GM19043 (cell line): ENCODE results near the gene MXD4.

Source experiments
- ATAC-seq: cut with Tn5 transposase; IDR thresholded peaks from one replicate; pipeline ENCODE4 v1.9.1; 2021; ENCODE audit warnings: low read depth; ENCODE audit not compliant: unreplicated experiment

MXD4 gene

GRCh38 chr4:2265113-2266110 lies 3.5 kb upstream of the MXD4 start:
- no peak for ATAC-seq

- ATAC-seq, result no peak
Measured at GRCh38 chr4:2264481-2265041, 2.7 kb upstream of the MXD4 start.

GRCh38 chr4:2263926-2264321 lies 2.0 kb upstream of the MXD4 start:
- ATAC-seq, result no peak

- ATAC-seq, result no peak
Measured at GRCh38 chr4:2262944-2263250, 988 bp upstream of the MXD4 start.

DNA sequence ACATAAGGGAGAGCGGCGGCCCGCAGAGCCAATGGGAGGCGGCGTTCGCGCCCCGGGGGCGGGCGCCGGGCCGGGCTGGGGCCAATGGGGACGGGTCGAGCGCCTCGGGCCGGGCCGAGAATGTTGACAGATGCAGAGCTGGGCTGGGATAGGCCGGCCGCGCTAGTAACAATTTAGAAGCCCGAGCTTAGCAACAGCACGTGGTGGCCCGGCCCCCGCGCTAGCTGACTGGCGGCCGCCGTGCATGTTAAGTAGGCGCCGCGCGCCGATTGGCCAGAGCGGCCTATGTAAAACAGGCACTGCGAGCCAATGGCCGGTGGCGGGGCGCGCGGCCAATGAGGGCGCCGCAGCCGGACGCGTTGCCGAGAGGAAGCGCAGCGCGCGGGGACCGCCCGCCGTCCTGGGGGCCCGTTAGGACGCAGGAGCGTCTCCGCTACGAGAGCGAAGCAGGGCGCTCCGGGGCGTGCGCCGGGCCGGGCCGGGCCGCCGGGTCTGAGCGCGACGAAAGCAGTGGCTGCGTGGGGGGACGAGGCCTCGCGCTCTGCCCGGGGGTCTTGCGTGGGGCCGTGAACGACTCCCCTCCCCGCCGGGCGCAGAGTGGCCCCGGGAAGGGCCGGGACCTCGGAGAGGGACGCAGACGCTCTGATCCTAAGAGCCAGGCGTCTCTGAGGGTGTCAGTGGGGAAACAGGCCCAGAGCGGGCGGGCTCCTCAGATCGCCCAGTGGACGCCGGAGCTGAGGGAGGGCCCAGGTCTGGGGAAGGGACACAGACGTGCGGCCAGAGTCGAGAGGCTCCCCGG lies 435 bp upstream of the MXD4 start:
- ATAC-seq, result peak; percentile 92

- no peak for ATAC-seq
Measured at GRCh38 chr4:2261110-2261852, 628 bp downstream of the MXD4 start.

DNA sequence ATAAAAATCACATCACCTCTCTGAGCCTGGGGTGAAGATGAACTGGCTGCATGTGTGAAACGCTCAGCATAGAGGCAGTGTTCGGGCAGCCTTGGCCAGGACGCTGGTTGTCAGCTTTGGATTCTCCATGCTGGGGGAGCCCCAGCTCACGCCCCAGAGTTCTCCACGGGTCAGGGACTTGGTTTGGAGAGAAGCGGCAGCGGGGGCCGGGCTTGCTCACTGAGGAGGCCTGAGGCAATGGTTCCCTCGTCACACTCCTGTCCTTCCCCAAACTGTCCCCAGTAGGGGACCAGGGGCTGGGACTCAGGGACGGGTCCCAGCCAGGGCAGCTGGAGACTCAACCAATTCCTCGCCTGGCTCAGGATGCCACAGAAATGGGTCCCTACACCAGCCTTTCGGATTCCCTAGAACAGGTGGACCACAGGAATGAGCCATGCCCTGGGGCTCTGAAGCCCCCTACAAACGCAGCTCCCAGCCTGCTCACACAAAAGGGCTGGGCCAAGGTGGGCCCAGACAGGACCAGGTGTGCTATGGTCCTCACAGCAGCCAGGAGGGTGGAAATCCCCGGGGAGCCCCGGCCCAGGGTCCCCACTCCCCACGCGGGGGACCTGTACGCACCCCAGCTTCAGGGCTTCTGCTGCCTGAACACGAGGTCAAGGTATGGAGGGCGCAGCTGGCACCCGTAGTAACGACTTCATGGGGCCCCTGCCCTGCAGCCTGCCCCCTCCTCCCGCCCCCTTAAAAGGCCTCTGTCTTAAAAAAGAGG lies 1.4 kb downstream of the MXD4 start:
- no peak for ATAC-seq

DNA sequence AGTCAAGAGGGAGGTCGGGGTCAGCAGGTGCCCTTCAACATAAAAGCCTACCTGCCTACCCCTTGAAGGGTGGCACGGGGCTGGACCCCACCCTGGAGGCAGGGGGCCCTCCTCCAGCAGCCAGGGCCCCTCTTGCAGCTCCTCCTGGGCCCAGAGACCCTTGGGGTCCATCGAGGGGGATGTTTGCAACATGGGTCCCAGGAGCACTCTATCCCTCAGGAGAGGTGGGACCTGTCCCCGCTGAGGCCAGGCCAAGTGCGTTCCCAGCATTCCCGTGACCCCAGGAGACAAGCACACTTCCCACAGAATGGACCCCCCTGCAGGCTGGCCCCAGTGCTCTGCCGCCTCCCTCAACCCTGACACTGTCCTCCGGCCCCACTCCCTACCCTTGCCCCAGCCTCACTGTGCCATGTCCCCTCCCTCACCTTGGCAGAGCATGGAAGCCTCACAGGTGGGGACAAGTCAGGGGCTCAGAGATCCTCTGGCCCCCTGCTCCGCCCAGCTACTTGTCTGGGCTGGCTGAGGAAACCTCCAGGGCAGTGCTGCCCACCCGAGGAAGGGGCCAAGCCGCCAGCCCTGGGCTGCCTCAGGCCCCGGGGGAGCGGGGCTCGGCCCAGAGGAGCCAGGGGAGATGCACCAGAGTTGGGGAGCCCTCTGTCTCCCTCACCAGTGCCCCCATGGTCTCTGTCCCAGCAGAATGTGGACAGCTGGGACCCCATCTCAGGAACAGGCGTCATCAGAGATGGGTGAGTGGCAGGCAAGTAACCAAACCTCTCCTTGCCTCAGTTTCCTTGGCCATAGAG lies 2.2 kb downstream of the MXD4 start:
- no peak for ATAC-seq

- ATAC-seq, result no peak
Measured at GRCh38 chr4:2259036-2259540, 2.8 kb downstream of the MXD4 start.

- ATAC-seq, result no peak
Measured at GRCh38 chr4:2258091-2259035, 3.5 kb downstream of the MXD4 start.

DNA sequence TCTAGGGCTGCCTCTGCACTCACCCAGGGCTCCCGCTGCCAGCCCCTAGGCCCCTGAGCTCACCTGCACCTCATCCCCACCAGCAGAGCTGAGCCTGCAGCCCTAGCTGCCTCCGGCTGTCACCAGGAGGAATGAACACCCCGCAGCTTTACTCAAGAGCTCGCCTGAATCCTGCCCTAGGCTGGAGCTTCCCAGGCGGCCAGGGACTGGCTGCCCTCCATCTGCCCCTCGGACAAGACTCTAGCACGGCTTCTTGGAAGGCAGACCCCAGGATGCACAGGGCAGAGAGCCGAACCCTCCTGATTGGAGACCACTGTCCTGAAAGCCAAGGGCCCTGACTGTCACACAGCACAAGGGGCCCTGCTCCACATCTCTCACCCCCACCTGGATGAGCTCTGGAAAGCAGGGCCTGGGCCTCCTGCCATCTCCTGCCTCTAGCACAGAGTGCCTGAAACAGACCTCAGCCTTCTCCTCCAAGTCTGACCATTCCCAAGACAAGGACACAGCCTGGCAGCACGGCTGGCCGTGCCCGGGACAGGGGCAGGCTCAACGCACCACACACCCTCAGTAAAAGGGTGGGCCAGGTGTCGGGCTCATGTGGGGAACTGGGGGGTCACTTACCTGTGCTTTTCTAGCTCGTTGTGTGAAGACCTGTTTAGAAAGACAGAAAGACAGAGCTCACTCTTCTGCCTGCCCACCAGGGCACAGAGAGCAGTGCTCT lies 4.4 kb downstream of the MXD4 start:
- ATAC-seq, result no peak

DNA sequence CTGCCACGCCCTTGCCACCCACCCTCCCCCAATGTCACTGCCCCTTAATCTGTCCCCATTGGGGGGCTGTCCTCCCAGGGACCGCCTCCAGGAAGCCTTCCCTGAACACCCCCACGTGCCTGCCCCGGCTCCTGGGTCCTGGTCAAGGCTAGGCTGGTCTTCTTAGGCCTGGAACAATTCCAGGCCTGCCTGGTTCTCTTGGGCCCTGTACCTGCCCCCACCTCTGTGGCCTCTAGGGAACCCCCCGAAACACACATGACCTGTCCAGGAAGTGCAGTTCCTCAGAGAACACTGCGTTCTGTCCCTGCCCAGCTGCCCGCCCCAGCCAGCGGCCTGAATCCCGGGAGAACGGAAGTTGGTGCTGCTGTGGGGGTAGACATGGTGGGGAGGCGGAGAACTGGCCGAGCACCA lies 5.1 kb downstream of the MXD4 start:
- ATAC-seq, result no peak

DNA sequence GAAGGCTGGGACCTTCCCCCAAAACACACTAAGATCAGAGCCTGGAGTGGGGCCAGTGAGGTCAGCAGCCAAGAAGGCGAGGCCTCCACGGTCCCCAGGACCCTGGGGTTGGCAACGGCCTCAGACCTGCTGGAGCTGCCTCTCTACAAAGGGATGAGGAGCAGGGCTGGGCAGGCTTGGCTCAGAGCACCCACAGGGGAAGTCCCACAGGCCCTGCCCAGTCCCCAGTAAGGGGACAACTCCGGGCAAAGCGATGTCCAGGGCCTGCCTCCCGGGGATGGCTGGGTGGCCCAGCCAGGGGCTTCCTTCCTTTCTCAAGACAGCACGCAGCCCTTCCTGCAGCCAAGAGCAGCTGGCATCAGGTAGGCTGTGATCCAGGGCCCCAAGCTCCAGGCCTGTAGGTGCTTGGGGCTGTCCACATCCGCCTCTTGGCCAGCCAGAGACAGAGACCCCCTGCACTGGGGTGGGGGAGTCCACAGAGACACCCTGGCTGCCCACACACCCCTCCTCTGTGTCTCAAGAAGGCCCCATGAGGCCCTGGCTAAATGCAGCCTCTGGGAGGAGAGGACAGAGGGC lies 5.7 kb downstream of the MXD4 start:
- ATAC-seq, result no peak

DNA sequence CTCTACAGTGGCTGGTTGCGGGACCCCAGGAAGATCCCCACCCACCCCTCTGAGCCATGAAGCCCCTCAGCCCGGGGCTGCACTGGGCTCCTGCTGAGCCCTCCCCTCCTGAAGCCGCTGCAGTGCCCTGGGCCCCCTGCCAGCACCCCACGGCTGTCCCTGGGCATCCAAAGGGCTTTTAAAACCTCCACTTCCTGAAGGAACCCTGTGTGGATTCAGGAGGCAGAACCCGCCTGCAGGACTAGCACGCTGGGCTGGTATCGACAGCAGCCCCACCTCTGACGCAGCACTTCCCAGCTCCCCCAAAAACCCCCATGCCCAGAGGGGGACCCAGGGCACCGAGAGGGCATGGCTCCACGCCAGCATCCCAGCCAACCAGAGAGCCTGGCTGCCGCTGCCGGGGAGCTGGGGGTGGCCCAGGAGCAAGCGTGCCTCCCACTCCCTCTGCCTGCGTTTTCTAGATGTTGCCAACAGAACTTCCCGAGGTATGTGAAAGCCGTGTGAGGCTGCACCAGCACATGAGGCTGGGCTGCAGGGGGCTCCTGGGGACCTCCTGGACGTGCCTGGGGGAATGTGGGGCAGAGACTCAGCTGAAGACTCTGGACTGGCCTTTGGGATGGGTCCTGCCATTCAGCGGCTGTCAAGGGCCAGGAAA lies 6.3 kb downstream of the MXD4 start:
- no peak for ATAC-seq

- ATAC-seq, result no peak
Measured at GRCh38 chr4:2254665-2255500, 7.0 kb downstream of the MXD4 start.
